GM19023 (cell line): ENCODE data around the gene TTF2.
"Not testable (repeated sequence)": the region's sequence is repeated elsewhere in the genome, so short reads cannot be mapped to it uniquely, and the experiment has no call there.

Experiments
- ATAC-seq: cut with Tn5 transposase; IDR thresholded peaks from one replicate; pipeline ENCODE4 v1.9.1; 2021; ENCODE audit warnings: mild to moderate bottlenecking, moderate library complexity; ENCODE audit not compliant: unreplicated experiment

Gene TTF2

DNA sequence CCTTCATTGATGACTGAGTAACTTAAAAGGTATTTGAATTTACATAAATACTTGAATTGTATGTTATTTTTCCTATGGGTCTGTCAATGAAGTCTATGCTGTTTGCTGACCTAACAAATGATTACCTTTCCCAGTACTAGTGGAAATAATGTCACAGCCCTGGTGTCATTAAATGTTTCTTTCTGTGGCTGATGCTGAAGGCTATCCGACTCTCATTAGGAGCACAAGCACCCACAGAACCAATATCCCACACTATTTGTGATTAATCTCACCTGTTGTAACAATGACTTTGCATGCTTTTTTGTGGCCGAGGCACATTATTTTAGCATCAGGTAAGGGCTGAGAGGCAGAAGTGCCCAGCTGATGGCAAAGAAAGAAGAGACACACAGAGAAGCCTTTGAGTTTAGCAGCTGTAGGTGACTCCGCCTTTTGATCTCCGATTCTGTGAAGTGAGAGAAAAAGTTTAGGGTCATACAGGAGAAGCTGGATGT, 87.3 kb downstream of the TTF2 start:
- ATAC-seq, result no peak

DNA sequence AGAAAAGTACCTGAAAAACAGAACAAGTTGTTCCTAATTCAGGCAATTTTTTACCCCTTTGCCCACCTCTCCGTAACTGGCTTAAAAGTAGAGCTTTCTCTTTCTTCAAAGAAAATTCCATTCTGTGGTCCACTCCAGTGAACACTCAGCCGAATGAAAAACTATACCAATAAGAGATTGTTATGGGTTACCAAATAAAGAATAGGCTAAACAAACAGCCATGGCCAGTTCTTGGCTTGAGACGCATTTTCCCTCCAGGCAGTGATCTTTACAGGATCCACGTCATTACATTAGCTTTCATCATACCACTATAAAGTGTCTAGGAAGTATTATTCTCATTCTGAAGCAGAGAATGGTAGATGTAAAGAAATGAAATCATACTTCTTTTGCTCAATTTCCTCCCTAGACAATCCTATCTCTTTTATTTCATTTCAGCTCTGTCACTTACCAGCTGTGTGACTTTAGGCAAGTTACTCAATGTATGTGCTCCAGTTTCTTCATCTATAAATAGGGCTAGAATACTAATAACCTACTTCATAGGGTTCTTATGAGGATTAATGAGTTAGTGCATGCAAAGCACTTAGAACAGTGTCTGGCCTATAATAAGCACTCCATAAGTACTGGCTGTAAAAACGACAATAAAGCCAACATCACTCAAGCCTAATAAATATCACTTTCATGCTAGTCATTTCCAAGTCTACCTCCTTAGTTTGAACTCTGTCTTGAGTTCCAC, 87.9 kb downstream of the TTF2 start:
- no peak for ATAC-seq

DNA sequence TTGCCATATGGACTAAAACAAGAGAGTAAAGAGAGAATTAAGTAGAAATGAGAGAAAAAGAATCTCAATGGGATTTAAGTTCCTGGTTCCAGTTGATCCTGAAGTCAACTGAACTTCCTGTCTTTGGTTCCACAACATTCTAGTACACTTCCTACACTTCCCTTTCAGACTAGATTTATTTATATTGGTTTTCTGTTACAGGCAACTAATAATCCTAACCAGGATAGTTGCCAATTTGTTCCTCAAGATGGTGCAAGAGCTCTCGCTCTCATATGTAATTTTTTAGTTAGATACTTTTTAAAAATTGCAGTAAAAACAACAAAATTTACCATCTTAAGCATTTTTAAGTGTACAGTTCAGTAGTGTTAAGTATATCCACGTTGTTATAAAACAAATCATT, 90.2 kb downstream of the TTF2 start:
- no peak for ATAC-seq

DNA sequence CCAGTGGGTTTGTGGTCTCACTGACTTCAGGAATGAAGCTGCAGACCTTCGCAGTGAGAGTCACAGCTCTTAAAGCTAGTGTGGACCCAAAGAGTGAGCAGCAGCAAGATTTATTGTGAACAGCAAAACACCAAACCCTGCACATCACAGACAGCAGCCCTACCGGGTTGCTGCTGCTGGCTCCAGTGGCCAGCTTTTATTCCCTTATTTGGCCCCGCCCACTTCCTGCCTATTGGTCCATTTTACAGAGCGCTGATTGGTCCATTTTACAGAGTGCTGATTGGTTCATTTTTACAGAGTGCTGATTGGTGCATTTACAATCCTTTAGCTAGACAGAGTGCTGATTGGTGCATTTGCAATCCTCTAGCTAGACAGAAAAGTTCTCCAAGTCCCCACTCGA, 91.2 kb downstream of the TTF2 start:
- ATAC-seq, result not testable (repeated sequence)
